GM18909 (cell line): ENCODE results near the gene ERG.

Experiments used
- ATAC-seq: cut with Tn5 transposase; IDR thresholded peaks from one replicate; pipeline ENCODE4 v1.9.1; 2021; ENCODE audit warnings: mild to moderate bottlenecking; ENCODE audit not compliant: unreplicated experiment, poor library complexity

The ERG gene

GRCh38 chr21:38439957-38440356, 58.3 kb downstream of the ERG start:
- no peak for ATAC-seq

GRCh38 chr21:38439426-38439825, 58.9 kb downstream of the ERG start:
- no peak for ATAC-seq

- ATAC-seq: no peak
Measured at GRCh38 chr21:38438462-38438893, 59.8 kb downstream of the ERG start.

- ATAC-seq: no peak
Measured at GRCh38 chr21:38436341-38436740, 61.9 kb downstream of the ERG start.

- no peak for ATAC-seq
Measured at GRCh38 chr21:38434913-38435533, 63.3 kb downstream of the ERG start.

- ATAC-seq: no peak
Measured at GRCh38 chr21:38433471-38433870, 64.8 kb downstream of the ERG start.

GRCh38 chr21:38430401-38430984, 67.8 kb downstream of the ERG start:
- no peak for ATAC-seq

- no peak for ATAC-seq
Measured at GRCh38 chr21:38429011-38429410, 69.3 kb downstream of the ERG start.

- no peak for ATAC-seq
Measured at GRCh38 chr21:38428211-38428610, 70.1 kb downstream of the ERG start.

GRCh38 chr21:38424305-38425019, 73.8 kb downstream of the ERG start:
- no peak for ATAC-seq

GRCh38 chr21:38422082-38422481, 76.2 kb downstream of the ERG start:
- no peak for ATAC-seq

GRCh38 chr21:38420140-38420539, 78.1 kb downstream of the ERG start:
- no peak for ATAC-seq

GRCh38 chr21:38417726-38418125, 80.6 kb downstream of the ERG start:
- ATAC-seq: no peak

GRCh38 chr21:38416791-38417190, 81.5 kb downstream of the ERG start:
- ATAC-seq: no peak

GRCh38 chr21:38413958-38414548, 84.2 kb downstream of the ERG start:
- ATAC-seq: no peak

- no peak for ATAC-seq
Measured at GRCh38 chr21:38410466-38410865, 87.8 kb downstream of the ERG start.

- ATAC-seq: no peak
Measured at GRCh38 chr21:38409907-38410306, 88.4 kb downstream of the ERG start.

GRCh38 chr21:38404177-38404576, 94.1 kb downstream of the ERG start:
- ATAC-seq: no peak

GRCh38 chr21:38402795-38403194, 95.5 kb downstream of the ERG start:
- no peak for ATAC-seq

- ATAC-seq: no peak
Measured at GRCh38 chr21:38402291-38402690, 96.0 kb downstream of the ERG start.

GRCh38 chr21:38401191-38401926, 96.9 kb downstream of the ERG start:
- ATAC-seq: no peak
